KMS-11 (cell line): ENCODE measurements around the gene SAMHD1.

Source experiments
- H2AFZ ChIP-seq: fragments of 200-600 bp; sonication (generic); 2 replicates; pipeline ENCODE4 v1.6.1; 2016; ENCODE audit warnings: antibody characterized with exemption, mixed run types, low read depth
- H3K27ac ChIP-seq: fragments of 200-600 bp; sonication (generic); 2 replicates; pipeline ENCODE4 v1.6.1; 2016; ENCODE audit warnings: mild to moderate bottlenecking, mixed run types
- H3K27me3 ChIP-seq: fragments of 200-600 bp; sonication (generic); 2 replicates; pipeline ENCODE4 v1.6.1; 2017; ENCODE audit warnings: mild to moderate bottlenecking, low read depth, mixed run types, moderate library complexity; ENCODE audit not compliant: insufficient read depth
- H3K36me3 ChIP-seq: fragments of 200-600 bp; sonication (generic); 2 replicates; pipeline ENCODE4 v1.6.1; 2017; ENCODE audit warnings: mild to moderate bottlenecking, mixed run types; ENCODE audit not compliant: insufficient read depth
- H3K4me1 ChIP-seq: fragments of 200-600 bp; sonication (generic); 2 replicates; pipeline ENCODE4 v1.6.1; 2016; ENCODE audit warnings: mild to moderate bottlenecking, low read depth, mixed run types; ENCODE audit not compliant: poor library complexity, severe bottlenecking
- H3K4me2 ChIP-seq: fragments of 200-600 bp; sonication (generic); 2 replicates; pipeline ENCODE4 v1.7.0; 2016; ENCODE audit warnings: mild to moderate bottlenecking, mixed run types
- H3K4me3 ChIP-seq: fragments of 200-600 bp; sonication (generic); IDR thresholded peaks from 2 replicates; pipeline ENCODE4 v1.6.1; 2017; ENCODE audit warnings: low read depth, low read length, mixed read lengths; ENCODE audit not compliant: insufficient read depth
- H3K79me2 ChIP-seq: fragments of 200-600 bp; sonication (generic); 2 replicates; pipeline ENCODE4 v1.6.1; 2016; ENCODE audit warnings: low read depth, mixed run types; ENCODE audit not compliant: insufficient read depth
- H3K9ac ChIP-seq: fragments of 200-600 bp; sonication (generic); 2 replicates; pipeline ENCODE4 v1.6.1; 2016; ENCODE audit warnings: mild to moderate bottlenecking, mixed run types
- H4K20me1 ChIP-seq: fragments of 200-600 bp; sonication (generic); 2 replicates; pipeline ENCODE4 v1.6.1; 2016; ENCODE audit warnings: mild to moderate bottlenecking, mixed run types; ENCODE audit not compliant: insufficient read depth
- CTCF ChIP-seq: fragments of 200-600 bp; sonication (generic); conservative IDR thresholded peaks from 2 replicates; pipeline ENCODE4 v1.6.1; 2017; ENCODE audit warnings: low read depth, mild to moderate bottlenecking, antibody characterized with exemption, low read length, moderate library complexity, mixed read lengths

Gene SAMHD1

DNA sequence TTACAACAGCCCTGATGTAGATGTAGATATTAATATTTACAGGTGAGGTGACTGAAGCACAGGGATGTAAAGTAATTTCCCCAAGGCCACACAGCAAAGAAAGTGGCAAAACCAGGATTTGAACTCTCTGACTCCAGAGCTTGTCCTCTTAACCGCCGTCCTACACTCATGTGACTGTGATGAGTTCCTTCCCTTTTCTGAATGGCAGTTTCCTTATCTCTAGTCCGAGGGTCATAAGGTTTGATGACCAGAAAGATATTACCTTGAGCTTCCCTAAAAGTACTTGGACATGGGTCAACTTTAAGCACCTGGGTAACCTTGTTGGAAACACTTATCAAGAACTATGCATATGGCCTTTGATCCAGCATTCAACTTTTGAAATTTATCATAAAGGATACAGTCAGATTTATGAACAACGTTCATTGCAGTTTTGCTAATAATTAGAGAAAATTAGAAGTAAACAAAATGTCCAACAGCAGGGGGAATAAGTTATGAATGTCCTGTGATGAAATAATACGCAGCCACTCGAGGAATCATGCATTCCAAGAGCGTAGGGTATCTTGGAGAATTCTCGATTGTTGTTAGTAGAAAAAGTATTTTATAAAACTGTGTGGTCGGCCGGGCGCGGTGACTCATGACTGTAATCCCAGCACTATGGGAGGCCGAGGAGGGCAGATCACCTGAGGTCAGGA, 77.9 kb downstream of the SAMHD1 start:
- Histone ChIP-seq H3K4me3 (no peak overlapping the region), H3K4me2 (no peak overlapping the region), H3K79me2 (no peaks in the 10 kb centered on the region), H3K36me3 (no peaks in the 10 kb centered on the region), H4K20me1 (no peaks in the 10 kb centered on the region), H3K4me1 (peaks cover 15% of the 10 kb centered on the region), H2AFZ (no peak overlapping the region), H3K27ac (no peak overlapping the region), H3K27me3 (no peaks in the 10 kb centered on the region), H3K9ac (no peak overlapping the region)
- no peak for TF ChIP-seq CTCF

DNA sequence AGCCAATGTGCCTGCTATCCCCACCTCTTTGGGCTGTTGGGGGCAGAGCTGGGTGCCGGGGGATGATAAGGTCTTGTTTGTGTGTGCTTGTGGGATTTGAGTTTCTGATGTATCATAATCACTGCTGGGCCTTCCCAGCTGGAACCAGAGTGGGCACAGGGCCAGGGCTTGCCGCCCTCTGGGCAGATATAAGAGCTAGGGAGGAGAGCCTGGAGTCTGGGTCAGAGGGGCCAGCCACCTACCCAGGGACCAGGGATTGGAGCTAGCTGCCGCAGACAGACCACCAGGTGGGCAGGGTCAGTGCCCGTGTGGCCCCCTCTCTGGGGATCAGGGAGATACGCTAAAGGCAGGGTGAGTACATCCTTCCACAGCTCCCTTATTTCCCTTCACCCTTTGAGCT, 78.7 kb downstream of the SAMHD1 start:
- TF ChIP-seq CTCF = no peak
- Histone ChIP-seq H3K4me3 (no peak overlapping the region), H4K20me1 (no peaks in the 10 kb centered on the region), H3K27me3 (no peaks in the 10 kb centered on the region), H3K4me2 (no peak overlapping the region), H3K9ac (no peak overlapping the region), H3K4me1 (peaks cover 15% of the 10 kb centered on the region), H3K36me3 (no peaks in the 10 kb centered on the region), H3K79me2 (no peaks in the 10 kb centered on the region), H2AFZ (no peak overlapping the region), H3K27ac (no peak overlapping the region)

- no peak overlapping the region for H3K4me2 ChIP-seq
- TF ChIP-seq CTCF = no peak
- H2AFZ ChIP-seq = no peak overlapping the region
- no peak overlapping the region for H3K27ac ChIP-seq
- H3K9ac ChIP-seq = no peak overlapping the region
- H3K36me3 ChIP-seq = no peaks in the 10 kb centered on the region
- H3K27me3 ChIP-seq = no peaks in the 10 kb centered on the region
- H3K79me2 ChIP-seq = no peaks in the 10 kb centered on the region
- H3K4me3 ChIP-seq = no peak overlapping the region
- no peaks in the 10 kb centered on the region for H4K20me1 ChIP-seq
- H3K4me1 ChIP-seq = peaks cover 15% of the 10 kb centered on the region
Observed at GRCh38 chr20:36871640-36872570, 79.6 kb downstream of the SAMHD1 start.

GRCh38 chr20:36866681-36867495, 84.6 kb downstream of the SAMHD1 start:
- Histone ChIP-seq H3K9ac (no peak overlapping the region), H3K27ac (no peak overlapping the region), H3K4me2 (no peak overlapping the region)

More at GRCh38 chr20:36866681-36867495, 84.6 kb downstream of the SAMHD1 start:
- H3K36me3 ChIP-seq = no peaks in the 10 kb centered on the region
- no peak overlapping the region for H2AFZ ChIP-seq
- no peaks in the 10 kb centered on the region for H4K20me1 ChIP-seq
- no peaks in the 10 kb centered on the region for H3K79me2 ChIP-seq
- TF ChIP-seq CTCF = no peak
- peaks cover 4% of the 10 kb centered on the region for H3K4me1 ChIP-seq
- no peaks in the 10 kb centered on the region for H3K27me3 ChIP-seq
- no peak overlapping the region for H3K4me3 ChIP-seq
